ENCODE measurements around the gene TOB1.
A peak's percentile ranks its signal among the peaks of the same experiment; 100 is the strongest.

- TF ChIP-seq CTCF (conservative IDR thresholded peaks at IDR 0.05; ENCODE audit: low read depth, low read length), result peak; percentile 53
- TF ChIP-seq USF2 (IDR thresholded peaks at IDR 0.05; ENCODE audit: low read depth, low read length), result no peak
- no peak for TF ChIP-seq MXI1 (IDR thresholded peaks at IDR 0.05; ENCODE audit: borderline replicate concordance, low read depth, low read length)
- TF ChIP-seq CEBPB (IDR thresholded peaks at IDR 0.05; ENCODE audit: low read depth, low read length), result no peak
- TF ChIP-seq POLR2A (IDR thresholded peaks at IDR 0.05; ENCODE audit: low read depth, low read length), result no peak
- TF ChIP-seq BHLHE40 (IDR thresholded peaks at IDR 0.05; ENCODE audit: low read depth, low read length), result no peak
- no peak for TF ChIP-seq CHD1 (IDR thresholded peaks at IDR 0.05; ENCODE audit: low read depth, low read length)
- TF ChIP-seq MAZ (IDR thresholded peaks at IDR 0.05; ENCODE audit: borderline replicate concordance, low read depth, low read length), result no peak
Measured at GRCh38 chr17:50816771-50817751, 49.1 kb downstream of the TOB1 start.
